PC-3 (cell line): Measurements from ENCODE around the gene ID2.

ENCODE experiments used
- EZH2 ChIP-seq: fragments of 300-600 bp; sonication (generic); IDR thresholded peaks from one replicate; pipeline ENCODE4 v1.6.1; 2017; ENCODE audit warnings: antibody characterized with exemption, mild to moderate bottlenecking, low read length; ENCODE audit not compliant: unreplicated experiment
- TF ChIP-seq, protein P1 (sequence below): fragments of 300-600 bp; sonication (generic); conservative IDR thresholded peaks from 2 replicates; pipeline ENCODE4 v1.5.1; 2017; ENCODE audit warnings: antibody characterized with exemption, low read depth, mild to moderate bottlenecking, low read length

GRCh38 chr2:8634466-8635172 lies 47.2 kb upstream of the ID2 start:
- TF ChIP-seq, protein P1, sequence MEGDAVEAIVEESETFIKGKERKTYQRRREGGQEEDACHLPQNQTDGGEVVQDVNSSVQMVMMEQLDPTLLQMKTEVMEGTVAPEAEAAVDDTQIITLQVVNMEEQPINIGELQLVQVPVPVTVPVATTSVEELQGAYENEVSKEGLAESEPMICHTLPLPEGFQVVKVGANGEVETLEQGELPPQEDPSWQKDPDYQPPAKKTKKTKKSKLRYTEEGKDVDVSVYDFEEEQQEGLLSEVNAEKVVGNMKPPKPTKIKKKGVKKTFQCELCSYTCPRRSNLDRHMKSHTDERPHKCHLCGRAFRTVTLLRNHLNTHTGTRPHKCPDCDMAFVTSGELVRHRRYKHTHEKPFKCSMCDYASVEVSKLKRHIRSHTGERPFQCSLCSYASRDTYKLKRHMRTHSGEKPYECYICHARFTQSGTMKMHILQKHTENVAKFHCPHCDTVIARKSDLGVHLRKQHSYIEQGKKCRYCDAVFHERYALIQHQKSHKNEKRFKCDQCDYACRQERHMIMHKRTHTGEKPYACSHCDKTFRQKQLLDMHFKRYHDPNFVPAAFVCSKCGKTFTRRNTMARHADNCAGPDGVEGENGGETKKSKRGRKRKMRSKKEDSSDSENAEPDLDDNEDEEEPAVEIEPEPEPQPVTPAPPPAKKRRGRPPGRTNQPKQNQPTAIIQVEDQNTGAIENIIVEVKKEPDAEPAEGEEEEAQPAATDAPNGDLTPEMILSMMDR, result no peak
- no peak for TF ChIP-seq EZH2
